Gastroesophageal sphincter (tissue), 3 donors: Measurements from ENCODE around the gene BASP1.

ENCODE experiments used
- CTCF ChIP-seq, 4 experiments: fragments of 200-600 bp in 2 of 4; fragments of 450-650 bp in 2 of 4; sonication (generic) in 1 of 4; IDR thresholded peaks; one replicate each; pipeline ENCODE4 v1.5.1; 2017 to 2019; ENCODE audit warnings: antibody characterized with exemption in 4 of 4, mild to moderate bottlenecking in 2 of 4, moderate library complexity in 2 of 4
- EP300 ChIP-seq: sonication (generic); formaldehyde crosslinking; IDR thresholded peaks from one replicate; pipeline ENCODE4 v1.6.1; 2017; ENCODE audit warnings: antibody characterized with exemption, mild to moderate bottlenecking
- POLR2A ChIP-seq, 2 donors: fragments of 450-650 bp; IDR thresholded peaks; one replicate each; pipeline ENCODE4 v1.6.1; 2017; ENCODE audit warnings: antibody characterized with exemption in 2 of 2, mild to moderate bottlenecking in 2 of 2, moderate library complexity in 1 of 2
- POLR2AphosphoS5 ChIP-seq: sonication (generic); formaldehyde crosslinking; IDR thresholded peaks from one replicate; pipeline ENCODE4 v1.6.1; 2017; ENCODE audit warnings: antibody characterized with exemption

GRCh38 chr5:17309462-17309861 is 92.0 kb downstream of the BASP1 start:
- TF ChIP-seq CTCF (IDR thresholded peaks at IDR 0.05) (no peak), EP300 (no peak), POLR2A (IDR thresholded peaks at IDR 0.05) (no peak), POLR2AphosphoS5 (no peak)
